GM23338 (cell line): ENCODE measurements around the gene C11orf71.

Experiments used
- CREB1 ChIP-seq: fragments of 250-450 bp; sonication (Bioruptor Pico); IDR thresholded peaks from 2 replicates; pipeline ENCODE4 v1.5.0; 2020; ENCODE audit warnings: low read depth, mild to moderate bottlenecking, moderate library complexity
- CTCF ChIP-seq, 2 experiments: fragments of 200-600 bp in 1 of 2; sonication (generic) in 1 of 2; conservative IDR thresholded peaks; 2 replicates each; pipeline versions ENCODE4 v1.5.1 to v1.6.1; 2016 to 2017; ENCODE audit warnings: antibody characterized with exemption in 2 of 2, low read depth in 2 of 2, mild to moderate bottlenecking in 2 of 2, moderate library complexity in 1 of 2
- EZH2 ChIP-seq: fragments of 200-600 bp; sonication (generic); IDR thresholded peaks from one replicate; pipeline ENCODE4 v1.8.0; 2017; ENCODE audit warnings: antibody characterized with exemption, mild to moderate bottlenecking, low read depth; ENCODE audit not compliant: unreplicated experiment
- JUNB ChIP-seq: IDR thresholded peaks from one replicate; pipeline ENCODE4 v1.6.1; 2016; ENCODE audit warnings: antibody characterized with exemption; ENCODE audit not compliant: unreplicated experiment
- NANOG ChIP-seq: IDR thresholded peaks from 2 replicates; pipeline ENCODE4 v1.6.1; 2016; ENCODE audit warnings: antibody characterized with exemption, borderline replicate concordance
- POLR2AphosphoS5 ChIP-seq: IDR thresholded peaks from 2 replicates; pipeline ENCODE4 v1.6.1; 2016; ENCODE audit warnings: antibody characterized with exemption, low read depth
- TF ChIP-seq, protein P1 (sequence below): IDR thresholded peaks from one replicate; pipeline ENCODE4 v1.6.1; 2018; ENCODE audit warnings: antibody characterized with exemption; ENCODE audit not compliant: unreplicated experiment

GRCh38 chr11:114448749-114449482, 48.6 kb upstream of the C11orf71 start:
- TF ChIP-seq CTCF (conservative IDR thresholded peaks at IDR 0.05; ENCODE audit: low read depth in 2 of 2) (no peak), NANOG (no peak), EZH2 (no peak), JUNB (no peak), CREB1 (CRISPR knock-in tag) (no peak), POLR2AphosphoS5 (no peak)
- TF ChIP-seq, protein P1, sequence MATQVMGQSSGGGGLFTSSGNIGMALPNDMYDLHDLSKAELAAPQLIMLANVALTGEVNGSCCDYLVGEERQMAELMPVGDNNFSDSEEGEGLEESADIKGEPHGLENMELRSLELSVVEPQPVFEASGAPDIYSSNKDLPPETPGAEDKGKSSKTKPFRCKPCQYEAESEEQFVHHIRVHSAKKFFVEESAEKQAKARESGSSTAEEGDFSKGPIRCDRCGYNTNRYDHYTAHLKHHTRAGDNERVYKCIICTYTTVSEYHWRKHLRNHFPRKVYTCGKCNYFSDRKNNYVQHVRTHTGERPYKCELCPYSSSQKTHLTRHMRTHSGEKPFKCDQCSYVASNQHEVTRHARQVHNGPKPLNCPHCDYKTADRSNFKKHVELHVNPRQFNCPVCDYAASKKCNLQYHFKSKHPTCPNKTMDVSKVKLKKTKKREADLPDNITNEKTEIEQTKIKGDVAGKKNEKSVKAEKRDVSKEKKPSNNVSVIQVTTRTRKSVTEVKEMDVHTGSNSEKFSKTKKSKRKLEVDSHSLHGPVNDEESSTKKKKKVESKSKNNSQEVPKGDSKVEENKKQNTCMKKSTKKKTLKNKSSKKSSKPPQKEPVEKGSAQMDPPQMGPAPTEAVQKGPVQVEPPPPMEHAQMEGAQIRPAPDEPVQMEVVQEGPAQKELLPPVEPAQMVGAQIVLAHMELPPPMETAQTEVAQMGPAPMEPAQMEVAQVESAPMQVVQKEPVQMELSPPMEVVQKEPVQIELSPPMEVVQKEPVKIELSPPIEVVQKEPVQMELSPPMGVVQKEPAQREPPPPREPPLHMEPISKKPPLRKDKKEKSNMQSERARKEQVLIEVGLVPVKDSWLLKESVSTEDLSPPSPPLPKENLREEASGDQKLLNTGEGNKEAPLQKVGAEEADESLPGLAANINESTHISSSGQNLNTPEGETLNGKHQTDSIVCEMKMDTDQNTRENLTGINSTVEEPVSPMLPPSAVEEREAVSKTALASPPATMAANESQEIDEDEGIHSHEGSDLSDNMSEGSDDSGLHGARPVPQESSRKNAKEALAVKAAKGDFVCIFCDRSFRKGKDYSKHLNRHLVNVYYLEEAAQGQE: no peak
